OCI-LY1 (cell line): ENCODE data around the gene ANK3.

Experiments used
- H2AFZ ChIP-seq: fragments of 200-600 bp; sonication (generic), shearing (Covaris generic); 2 replicates; pipeline ENCODE4 v1.6.0; 2014; ENCODE audit warnings: antibody characterized with exemption, mild to moderate bottlenecking, low read length
- H3F3A ChIP-seq: fragments of 200-600 bp; sonication (generic), shearing (Covaris generic); 2 replicates; pipeline ENCODE4 v1.6.0; 2014; ENCODE audit warnings: mild to moderate bottlenecking, antibody characterized with exemption, low read length, moderate library complexity; ENCODE audit not compliant: insufficient read depth
- H3K27ac ChIP-seq: fragments of 200-600 bp; sonication (generic); 2 replicates; pipeline ENCODE4 v1.5.1; 2014; ENCODE audit warnings: low read length, mixed run types, mild to moderate bottlenecking, low read depth; ENCODE audit not compliant: poor library complexity, severe bottlenecking
- H3K27me3 ChIP-seq: fragments of 200-600 bp; sonication (generic); 2 replicates; pipeline ENCODE4 v1.6.0; 2014; ENCODE audit warnings: antibody characterized with exemption, mild to moderate bottlenecking, low read length, moderate library complexity; ENCODE audit not compliant: insufficient read depth
- H3K36me3 ChIP-seq: fragments of 200-600 bp; sonication (generic); 2 replicates; pipeline ENCODE4 v1.6.1; 2014; ENCODE audit warnings: mild to moderate bottlenecking, antibody characterized with exemption, low read length, moderate library complexity, mixed read lengths; ENCODE audit not compliant: insufficient read depth
- H3K4me1 ChIP-seq: fragments of 200-600 bp; sonication (generic); 2 replicates; pipeline ENCODE4 v1.5.1; 2014; ENCODE audit warnings: mild to moderate bottlenecking, low read length, moderate library complexity; ENCODE audit not compliant: insufficient read depth, severe bottlenecking
- H3K4me2 ChIP-seq: fragments of 200-600 bp; sonication (generic), shearing (Covaris generic); 2 replicates; pipeline ENCODE4 v1.6.1; 2014; ENCODE audit warnings: low read length
- H3K4me3 ChIP-seq: fragments of 200-600 bp; sonication (generic); 2 replicates; pipeline ENCODE4 v1.5.1; 2014; ENCODE audit warnings: low read length, low read depth, mild to moderate bottlenecking, mixed read lengths; ENCODE audit not compliant: poor library complexity, severe bottlenecking
- H3K79me2 ChIP-seq: fragments of 200-600 bp; shearing (Covaris generic); 2 replicates; pipeline ENCODE4 v1.6.1; 2016; ENCODE audit warnings: mixed run types, low read length, mixed read lengths; ENCODE audit not compliant: insufficient read depth
- H3K9ac ChIP-seq: fragments of 200-600 bp; sonication (generic), shearing (Covaris generic); 2 replicates; pipeline ENCODE4 v1.6.1; 2014; ENCODE audit warnings: mild to moderate bottlenecking, low read length, mixed read lengths
- H3K9me2 ChIP-seq: fragments of 200-600 bp; sonication (generic), shearing (Covaris generic); 2 replicates; pipeline ENCODE4 v1.6.1; 2014; ENCODE audit warnings: low read depth, mild to moderate bottlenecking, low read length, mixed read lengths
- H3K9me3 ChIP-seq: fragments of 200-600 bp; shearing (Covaris generic); 2 replicates; pipeline ENCODE4 v1.6.1; 2014; ENCODE audit warnings: low read length, mixed read lengths
- H4K20me1 ChIP-seq: fragments of 200-600 bp; sonication (generic), shearing (Covaris generic); 2 replicates; pipeline ENCODE4 v1.6.0; 2016; ENCODE audit warnings: mild to moderate bottlenecking, low read length; ENCODE audit not compliant: insufficient read depth
- CTCF ChIP-seq: fragments of 200-600 bp; sonication (generic), shearing (Covaris generic); IDR thresholded peaks from 2 replicates; pipeline ENCODE4 v1.5.1; 2017; ENCODE audit warnings: mild to moderate bottlenecking, antibody characterized with exemption, low read length, moderate library complexity, mixed read lengths
- EZH2 ChIP-seq: fragments of 200-600 bp; sonication (generic), shearing (Covaris generic); IDR thresholded peaks from 2 replicates; pipeline ENCODE4 v1.8.0; 2017; ENCODE audit warnings: borderline replicate concordance, mixed run types, mild to moderate bottlenecking, antibody characterized with exemption, low read length, moderate library complexity, mixed read lengths

The ANK3 gene

DNA sequence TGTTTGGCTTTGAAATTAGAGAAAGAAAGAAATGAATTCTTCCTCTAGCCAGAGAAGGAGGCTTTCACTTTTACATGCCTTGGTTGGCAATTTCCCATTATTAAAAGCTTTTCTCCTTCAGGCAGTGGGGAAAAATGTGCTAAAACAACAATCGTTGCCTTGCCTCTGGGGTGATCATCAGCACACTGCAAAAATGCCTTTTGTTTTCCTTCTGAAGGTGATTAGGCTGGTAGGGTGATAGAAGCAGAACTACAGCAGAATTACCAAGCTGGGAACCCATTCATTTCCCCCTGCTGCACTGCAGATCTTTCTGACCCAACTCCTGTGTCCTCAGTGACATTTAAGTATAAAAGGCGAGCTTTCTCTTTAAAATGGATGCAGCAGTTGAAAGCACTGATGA lies 22.2 kb downstream of the ANK3 start:
- Histone ChIP-seq H3K9ac (peak overlapping the region; percentile 62), H3K9me2 (no peaks in the 10 kb centered on the region), H3K4me2 (peak overlapping the region; percentile 71), H3K9me3 (no peaks in the 10 kb centered on the region), H3K27me3 (no peaks in the 10 kb centered on the region), H3K36me3 (no peaks in the 10 kb centered on the region), H2AFZ (no peak overlapping the region), H4K20me1 (no peaks in the 10 kb centered on the region), H3K79me2 (peaks cover 64% of the 10 kb centered on the region), H3K4me1 (peaks cover 96% of the 10 kb centered on the region), H3K4me3 (peak overlapping the region; percentile 62), H3K27ac (peak overlapping the region; percentile 87), H3F3A (no peaks in the 10 kb centered on the region)
- TF ChIP-seq EZH2: no peak
- TF ChIP-seq CTCF: no peak

DNA sequence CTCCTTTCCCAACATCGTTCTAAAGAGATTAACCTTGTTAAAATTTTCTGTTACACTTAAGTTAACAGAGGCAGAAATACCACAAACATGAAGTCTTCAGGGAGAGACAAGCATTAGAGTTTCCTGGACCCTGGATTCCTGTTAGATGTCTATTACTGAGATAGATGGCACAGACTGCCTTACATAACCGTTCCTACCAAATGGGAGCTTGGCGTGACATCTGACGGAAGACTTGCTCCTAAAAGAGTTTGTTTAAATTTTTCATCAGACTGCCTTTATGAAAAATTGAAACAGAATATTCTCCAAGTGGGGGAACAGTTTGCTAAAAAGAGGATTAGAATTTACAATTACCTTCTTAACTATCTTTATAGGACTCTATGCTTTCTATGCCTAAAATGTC lies 22.7 kb downstream of the ANK3 start:
- H3K9ac ChIP-seq: peak overlapping the region; percentile 62
- H4K20me1 ChIP-seq: no peaks in the 10 kb centered on the region
- H3K36me3 ChIP-seq: no peaks in the 10 kb centered on the region
- no peak overlapping the region for H2AFZ ChIP-seq
- no peaks in the 10 kb centered on the region for H3K9me3 ChIP-seq
- H3F3A ChIP-seq: no peaks in the 10 kb centered on the region
- H3K79me2 ChIP-seq: peaks cover 68% of the 10 kb centered on the region
- peak overlapping the region; percentile 87 for H3K27ac ChIP-seq
- no peaks in the 10 kb centered on the region for H3K9me2 ChIP-seq
- H3K4me1 ChIP-seq: peaks cover 96% of the 10 kb centered on the region
- no peaks in the 10 kb centered on the region for H3K27me3 ChIP-seq
- H3K4me3 ChIP-seq: peak overlapping the region; percentile 62
- TF ChIP-seq CTCF (no peak), EZH2 (no peak)
- H3K4me2 ChIP-seq: peak overlapping the region; percentile 71

GRCh38 chr10:60363187-60363586 lies 26.5 kb downstream of the ANK3 start:
- TF ChIP-seq CTCF: no peak
- TF ChIP-seq EZH2: no peak
- no peak overlapping the region for H3K4me2 ChIP-seq
- peak overlapping the region; percentile 87 for H3K27ac ChIP-seq
- H3K4me1 ChIP-seq: peaks cover 98% of the 10 kb centered on the region
- no peak overlapping the region for H3K4me3 ChIP-seq
- no peaks in the 10 kb centered on the region for H3K9me2 ChIP-seq
- H2AFZ ChIP-seq: no peak overlapping the region
- H3K36me3 ChIP-seq: no peaks in the 10 kb centered on the region
- H3K79me2 ChIP-seq: peaks cover 39% of the 10 kb centered on the region
- no peaks in the 10 kb centered on the region for H3F3A ChIP-seq
- no peaks in the 10 kb centered on the region for H4K20me1 ChIP-seq
- no peaks in the 10 kb centered on the region for H3K27me3 ChIP-seq
- H3K9me3 ChIP-seq: no peaks in the 10 kb centered on the region
- no peak overlapping the region for H3K9ac ChIP-seq
